ENCODE results near the gene CST3.

DNA sequence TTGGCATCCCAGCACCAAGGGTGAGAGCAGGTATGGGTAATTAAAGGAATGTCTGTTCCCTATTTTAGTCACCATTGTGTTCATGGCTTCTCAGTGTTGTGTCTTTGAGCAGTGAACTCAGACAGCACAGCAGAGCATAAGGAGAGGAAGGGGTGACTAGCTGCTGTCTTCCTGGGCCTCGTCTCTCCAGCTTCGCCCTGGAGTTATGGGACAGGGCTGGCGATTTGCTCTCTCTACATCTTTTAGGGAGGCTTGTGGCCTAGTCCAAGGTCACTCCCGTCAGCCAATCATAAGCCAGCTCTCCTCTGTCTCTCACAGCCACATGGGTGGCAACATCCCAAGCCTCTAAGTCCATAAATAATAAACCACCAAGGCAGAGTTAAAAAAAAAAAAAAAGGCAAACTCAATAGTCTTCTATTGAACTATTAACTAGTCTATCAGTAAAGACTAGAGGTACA, 7.3 kb downstream of the CST3 start:
- TF ChIP-seq, protein P1, sequence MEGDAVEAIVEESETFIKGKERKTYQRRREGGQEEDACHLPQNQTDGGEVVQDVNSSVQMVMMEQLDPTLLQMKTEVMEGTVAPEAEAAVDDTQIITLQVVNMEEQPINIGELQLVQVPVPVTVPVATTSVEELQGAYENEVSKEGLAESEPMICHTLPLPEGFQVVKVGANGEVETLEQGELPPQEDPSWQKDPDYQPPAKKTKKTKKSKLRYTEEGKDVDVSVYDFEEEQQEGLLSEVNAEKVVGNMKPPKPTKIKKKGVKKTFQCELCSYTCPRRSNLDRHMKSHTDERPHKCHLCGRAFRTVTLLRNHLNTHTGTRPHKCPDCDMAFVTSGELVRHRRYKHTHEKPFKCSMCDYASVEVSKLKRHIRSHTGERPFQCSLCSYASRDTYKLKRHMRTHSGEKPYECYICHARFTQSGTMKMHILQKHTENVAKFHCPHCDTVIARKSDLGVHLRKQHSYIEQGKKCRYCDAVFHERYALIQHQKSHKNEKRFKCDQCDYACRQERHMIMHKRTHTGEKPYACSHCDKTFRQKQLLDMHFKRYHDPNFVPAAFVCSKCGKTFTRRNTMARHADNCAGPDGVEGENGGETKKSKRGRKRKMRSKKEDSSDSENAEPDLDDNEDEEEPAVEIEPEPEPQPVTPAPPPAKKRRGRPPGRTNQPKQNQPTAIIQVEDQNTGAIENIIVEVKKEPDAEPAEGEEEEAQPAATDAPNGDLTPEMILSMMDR (IDR thresholded peaks at IDR 0.05; ENCODE audit: low read depth, low read length): no peak
- TF ChIP-seq, protein P2, sequence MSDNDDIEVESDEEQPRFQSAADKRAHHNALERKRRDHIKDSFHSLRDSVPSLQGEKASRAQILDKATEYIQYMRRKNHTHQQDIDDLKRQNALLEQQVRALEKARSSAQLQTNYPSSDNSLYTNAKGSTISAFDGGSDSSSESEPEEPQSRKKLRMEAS (IDR thresholded peaks at IDR 0.05; ENCODE audit: low read depth, low read length): no peak
